Trophoblast cell (in vitro differentiated cells and primary cell): Measurements from ENCODE around the gene SSR2.
"Not testable (repeated sequence)": the region's sequence is repeated elsewhere in the genome, so short reads cannot be mapped to it uniquely, and the experiment has no call there.

ENCODE experiments used
- DNase-seq, 2 donors: peaks; one replicate each; pipeline ENCODE4 v3.0.0-alpha.2; 2016
- H2AFZ ChIP-seq: 2 replicates; pipeline ENCODE4 v1.6.1; 2013; ENCODE audit warnings: low read length, moderate library complexity, mild to moderate bottlenecking; ENCODE audit not compliant: insufficient read depth, poor library complexity
- H2AK5ac ChIP-seq: 2 replicates; pipeline ENCODE4 v1.6.1; 2013; ENCODE audit warnings: mild to moderate bottlenecking, low read length
- H2BK120ac ChIP-seq: 2 replicates; pipeline ENCODE4 v1.6.1; 2013; ENCODE audit warnings: low read length, mild to moderate bottlenecking, moderate library complexity; ENCODE audit not compliant: insufficient read depth, poor library complexity
- H2BK12ac ChIP-seq: 2 replicates; pipeline ENCODE4 v1.6.1; 2013; ENCODE audit warnings: mild to moderate bottlenecking, low read length, moderate library complexity
- H2BK5ac ChIP-seq: 2 replicates; pipeline ENCODE4 v1.6.1; 2013; ENCODE audit warnings: low read length, low read depth, moderate library complexity, mild to moderate bottlenecking; ENCODE audit not compliant: poor library complexity
- H3K14ac ChIP-seq: 2 replicates; pipeline ENCODE4 v1.6.1; 2013; ENCODE audit warnings: mild to moderate bottlenecking, low read length
- H3K18ac ChIP-seq: 2 replicates; pipeline ENCODE4 v1.6.1; 2013; ENCODE audit warnings: mild to moderate bottlenecking, low read length
- H3K23ac ChIP-seq: 2 replicates; pipeline ENCODE4 v1.6.1; 2013; ENCODE audit warnings: low read length
- H3K27ac ChIP-seq: 2 replicates; pipeline ENCODE4 v1.5.1; 2013; ENCODE audit warnings: low read depth, mild to moderate bottlenecking, inconsistent platforms, low read length, moderate library complexity
- H3K27me3 ChIP-seq: 2 replicates; pipeline ENCODE4 v1.6.1; 2013; ENCODE audit warnings: inconsistent platforms, mild to moderate bottlenecking, low read length, moderate library complexity; ENCODE audit not compliant: insufficient read depth
- H3K36me3 ChIP-seq, 2 experiments: 1 replicate in 1 of 2; 2 replicates in 1 of 2; pipeline ENCODE4 v1.6.1; 2013; ENCODE audit warnings: low read length in 2 of 2, mild to moderate bottlenecking in 2 of 2, moderate library complexity in 1 of 2; ENCODE audit not compliant: insufficient read depth in 2 of 2, control insufficient read depth in 1 of 2
- H3K4ac ChIP-seq: 2 replicates; pipeline ENCODE4 v1.6.1; 2013; ENCODE audit warnings: low read depth, mild to moderate bottlenecking, low read length, moderate library complexity
- H3K4me1 ChIP-seq, 2 experiments: 1 replicate in 1 of 2; 2 replicates in 1 of 2; pipeline ENCODE4 v1.6.1; 2013; ENCODE audit warnings: low read length in 2 of 2, mild to moderate bottlenecking in 2 of 2, moderate library complexity in 1 of 2; ENCODE audit not compliant: insufficient read depth in 2 of 2, control insufficient read depth in 1 of 2
- H3K4me2 ChIP-seq: 2 replicates; pipeline ENCODE4 v1.6.1; 2013; ENCODE audit warnings: inconsistent platforms, mild to moderate bottlenecking, low read length, moderate library complexity
- H3K4me3 ChIP-seq: 2 replicates; pipeline ENCODE4 v1.5.1; 2013; ENCODE audit warnings: mild to moderate bottlenecking, low read depth, low read length, inconsistent platforms
- H3K79me1 ChIP-seq: one replicate; pipeline ENCODE4 v1.6.1; 2013; ENCODE audit warnings: low read length
- H3K79me2 ChIP-seq: 2 replicates; pipeline ENCODE4 v1.6.1; 2013; ENCODE audit warnings: low read length, mild to moderate bottlenecking; ENCODE audit not compliant: control insufficient read depth, insufficient read depth, poor library complexity
- H3K9ac ChIP-seq: 2 replicates; pipeline ENCODE4 v1.6.1; 2013; ENCODE audit warnings: mild to moderate bottlenecking, low read length
- H3K9me3 ChIP-seq: 2 replicates; pipeline ENCODE4 v1.6.1; 2013; ENCODE audit warnings: low read depth, mild to moderate bottlenecking, control low read depth, inconsistent platforms, low read length; ENCODE audit not compliant: insufficient read depth
- H4K12ac ChIP-seq: 2 replicates; pipeline ENCODE4 v1.6.1; 2013; ENCODE audit warnings: low read depth, mild to moderate bottlenecking, low read length, moderate library complexity
- H4K8ac ChIP-seq: 2 replicates; pipeline ENCODE4 v1.6.1; 2013; ENCODE audit warnings: low read depth, mild to moderate bottlenecking, low read length, moderate library complexity
- H4K91ac ChIP-seq: one replicate; pipeline ENCODE4 v1.6.1; 2013; ENCODE audit warnings: low read depth, mild to moderate bottlenecking, low read length, moderate library complexity
- WGBS: extraction: QIAGEN DNeasy Blood & Tissue Kit; methylation state at CpG from one replicate; pipeline ENCODE4 v1.1.7; 2013; ENCODE audit warnings: missing lambda C conversion rate; ENCODE audit not compliant: insufficient read length, insufficient coverage; ENCODE audit errors: extremely low coverage; 5-methylcytosine and 5-hydroxymethylcytosine counted together

SSR2 gene

DNA sequence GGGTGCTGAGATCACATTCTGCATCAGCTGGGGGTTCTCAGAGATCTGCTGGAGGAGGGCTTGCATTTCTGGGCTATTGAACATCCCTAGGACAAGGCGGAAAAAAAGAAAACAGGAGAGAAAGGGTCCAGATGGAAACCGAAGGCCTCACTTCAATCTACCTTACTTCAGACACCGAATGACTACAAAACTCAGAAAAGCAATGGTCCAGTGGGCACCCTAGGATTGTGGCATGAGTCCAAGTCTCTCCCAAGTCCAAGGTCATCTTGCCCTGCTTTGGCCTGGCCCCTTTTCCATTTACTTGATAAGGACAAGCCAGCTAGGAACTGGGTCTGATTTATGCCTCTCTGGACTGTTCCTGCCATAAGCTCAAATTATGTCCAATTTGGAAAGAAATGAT, 22.1 kb upstream of the SSR2 start:
- Histone ChIP-seq H3K27ac (no peak overlapping the region), H2AK5ac (no peak overlapping the region), H3K4me3 (no peak overlapping the region), H2BK5ac (no peak overlapping the region), H3K79me2 (no peaks in the 10 kb centered on the region), H3K14ac (no peak overlapping the region), H3K23ac (no peak overlapping the region), H2AFZ (no peak overlapping the region), H3K27me3 (no peaks in the 10 kb centered on the region), H2BK12ac (no peak overlapping the region), H3K79me1 (no peaks in the 10 kb centered on the region), H2BK120ac (no peak overlapping the region), H4K8ac (no peak overlapping the region), H3K18ac (no peak overlapping the region), H4K12ac (no peak overlapping the region), H3K9ac (no peak overlapping the region), H3K4ac (no peak overlapping the region), H3K9me3 (no peaks in the 10 kb centered on the region), H4K91ac (no peak overlapping the region), H3K36me3 (peaks cover 27 to 44% of the 10 kb centered on the region in 2 experiments), H3K4me2 (no peak overlapping the region), H3K4me1 (peaks cover 0 to 3% of the 10 kb centered on the region in 2 experiments)
- WGBS: no CpG with 5 or more reads among the region's 3 CpGs
- DNase-seq: no peak

- not testable (repeated sequence) for H3K9ac ChIP-seq, H3K4me1 ChIP-seq, H3K4ac ChIP-seq, H4K12ac ChIP-seq, H3K4me3 ChIP-seq, H3K9me3 ChIP-seq, H3K79me1 ChIP-seq, H3K14ac ChIP-seq, H3K27me3 ChIP-seq, H4K91ac ChIP-seq, H3K18ac ChIP-seq, H3K79me2 ChIP-seq, H4K8ac ChIP-seq, H2BK12ac ChIP-seq, H3K27ac ChIP-seq, H3K23ac ChIP-seq, H3K4me2 ChIP-seq, H2BK120ac ChIP-seq, H2AK5ac ChIP-seq, H2BK5ac ChIP-seq, DNase-seq, H2AFZ ChIP-seq
- no CpG with 5 or more reads among the region's 4 CpGs for WGBS
- peaks cover 8 to 21% of the 10 kb centered on the region in 2 experiments for H3K36me3 ChIP-seq
Observed at GRCh38 chr1:156034991-156035390, 14.2 kb upstream of the SSR2 start.

DNA sequence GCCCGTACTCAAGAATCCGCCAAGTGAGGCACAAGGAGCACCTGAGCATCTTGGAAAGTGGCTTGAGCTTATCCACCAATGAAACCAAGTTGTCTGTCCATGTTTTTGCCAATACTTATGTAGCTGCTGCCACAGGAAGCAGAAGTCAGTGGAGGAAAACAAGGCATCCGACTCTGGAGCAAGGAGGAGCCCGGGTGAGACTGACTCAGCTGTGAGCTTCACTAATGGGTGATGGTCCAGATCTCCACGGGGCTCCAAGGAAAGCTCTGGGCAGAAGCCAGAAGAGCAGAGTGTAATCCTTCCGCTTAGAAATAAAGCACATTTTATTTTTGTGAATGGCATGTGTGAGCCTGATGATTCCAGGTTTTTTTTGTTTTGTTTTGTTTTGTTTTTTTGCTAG, 12.3 kb upstream of the SSR2 start:
- no peak overlapping the region for H2BK12ac ChIP-seq
- no peaks in the 10 kb centered on the region for H3K79me2 ChIP-seq
- H3K4me1 ChIP-seq: no peaks in the 10 kb centered on the region
- no peaks in the 10 kb centered on the region for H3K79me1 ChIP-seq
- no peak overlapping the region for H3K9ac ChIP-seq
- no peak overlapping the region for H3K18ac ChIP-seq
- no peak overlapping the region for H4K8ac ChIP-seq
- H3K36me3 ChIP-seq: peaks cover 5 to 13% of the 10 kb centered on the region in 2 experiments
- H2AFZ ChIP-seq: no peak overlapping the region
- H3K4me3 ChIP-seq: no peak overlapping the region
- H4K91ac ChIP-seq: no peak overlapping the region
- no peak overlapping the region for H3K14ac ChIP-seq
- no peak overlapping the region for H3K4ac ChIP-seq
- no peak overlapping the region for H2AK5ac ChIP-seq
- H2BK5ac ChIP-seq: no peak overlapping the region
- no peak overlapping the region for H4K12ac ChIP-seq
- no CpG with 5 or more reads among the region's 6 CpGs for WGBS
- no peaks in the 10 kb centered on the region for H3K27me3 ChIP-seq
- no peak overlapping the region for H3K4me2 ChIP-seq
- no peak overlapping the region for H3K23ac ChIP-seq
- no peak overlapping the region for H2BK120ac ChIP-seq
- H3K9me3 ChIP-seq: no peaks in the 10 kb centered on the region
- H3K27ac ChIP-seq: no peak overlapping the region
- no peak for DNase-seq

GRCh38 chr1:156026588-156026987, 5.8 kb upstream of the SSR2 start:
- H3K4me2 ChIP-seq: no peak overlapping the region
- H3K14ac ChIP-seq: no peak overlapping the region
- H3K23ac ChIP-seq: no peak overlapping the region
- H3K79me1 ChIP-seq: no peaks in the 10 kb centered on the region
- H3K9me3 ChIP-seq: no peaks in the 10 kb centered on the region
- no peak overlapping the region for H4K12ac ChIP-seq
- no peak overlapping the region for H4K91ac ChIP-seq
- no peaks in the 10 kb centered on the region for H3K79me2 ChIP-seq
- no peaks in the 10 kb centered on the region for H3K36me3 ChIP-seq
- H2BK5ac ChIP-seq: no peak overlapping the region
- H2BK120ac ChIP-seq: no peak overlapping the region
- no peak overlapping the region for H2AK5ac ChIP-seq
- H2BK12ac ChIP-seq: no peak overlapping the region
- no peak overlapping the region for H3K27ac ChIP-seq
- H3K4me3 ChIP-seq: no peak overlapping the region
- H4K8ac ChIP-seq: no peak overlapping the region
- H3K9ac ChIP-seq: no peak overlapping the region
- no peak overlapping the region for H3K4ac ChIP-seq
- H3K4me1 ChIP-seq: no peaks in the 10 kb centered on the region
- H3K18ac ChIP-seq: no peak overlapping the region
- H3K27me3 ChIP-seq: no peaks in the 10 kb centered on the region
- H2AFZ ChIP-seq: no peak overlapping the region
- no peak for DNase-seq
- no CpG with 5 or more reads among the region's 4 CpGs for WGBS
